Suppressor macrophage (primary cell): ENCODE data around the gene ING3.
A peak's percentile ranks its signal among the peaks of the same experiment; 100 is the strongest.
"Not testable (repeated sequence)": the region's sequence is repeated elsewhere in the genome, so short reads cannot be mapped to it uniquely, and the experiment has no call there.

Experiments used
- DNase-seq, 4 experiments: peaks; one replicate each; pipeline ENCODE4 v3.0.0-alpha.2; 2020 to 2022

ING3 gene

DNA sequence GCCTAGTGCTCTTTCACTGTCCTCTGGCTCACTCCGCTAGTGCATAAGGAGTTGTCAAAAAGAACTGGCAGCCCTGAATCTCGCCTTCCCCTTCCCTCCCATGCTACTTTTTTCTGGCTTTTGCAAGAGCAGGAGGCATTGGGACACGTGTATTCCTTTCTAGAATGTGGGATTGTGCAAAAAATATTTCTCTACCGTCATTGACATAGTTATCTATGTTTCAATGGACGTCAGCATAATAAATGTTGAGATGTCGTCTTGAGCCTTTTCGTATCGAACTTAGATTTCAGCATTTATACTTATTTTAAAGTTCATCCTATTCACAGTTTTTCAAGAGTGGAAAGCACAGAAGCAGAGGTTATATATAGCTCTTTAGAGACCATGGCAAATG lies 727 bp downstream of the ING3 start:
- DNase-seq, result no peak

DNA sequence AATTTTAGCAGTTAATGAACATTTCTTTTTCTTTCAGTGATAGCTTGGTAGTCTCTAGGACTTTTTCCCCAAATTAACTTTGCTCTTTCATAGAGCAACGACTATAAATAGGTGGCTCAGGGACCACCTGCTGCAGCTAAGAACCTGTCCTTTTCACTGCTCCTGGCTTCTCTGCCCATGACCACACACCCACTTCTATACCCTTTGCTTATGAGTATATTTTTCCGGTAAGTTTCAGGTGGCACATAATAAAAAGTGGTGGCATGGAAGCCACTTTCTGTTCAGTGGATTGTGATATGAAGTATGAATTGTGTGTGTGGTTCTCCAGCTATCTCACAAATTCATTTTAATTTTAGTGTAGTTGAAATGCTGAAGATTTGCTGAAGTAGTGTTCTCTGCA lies 1.2 kb downstream of the ING3 start:
- no peak for DNase-seq

DNA sequence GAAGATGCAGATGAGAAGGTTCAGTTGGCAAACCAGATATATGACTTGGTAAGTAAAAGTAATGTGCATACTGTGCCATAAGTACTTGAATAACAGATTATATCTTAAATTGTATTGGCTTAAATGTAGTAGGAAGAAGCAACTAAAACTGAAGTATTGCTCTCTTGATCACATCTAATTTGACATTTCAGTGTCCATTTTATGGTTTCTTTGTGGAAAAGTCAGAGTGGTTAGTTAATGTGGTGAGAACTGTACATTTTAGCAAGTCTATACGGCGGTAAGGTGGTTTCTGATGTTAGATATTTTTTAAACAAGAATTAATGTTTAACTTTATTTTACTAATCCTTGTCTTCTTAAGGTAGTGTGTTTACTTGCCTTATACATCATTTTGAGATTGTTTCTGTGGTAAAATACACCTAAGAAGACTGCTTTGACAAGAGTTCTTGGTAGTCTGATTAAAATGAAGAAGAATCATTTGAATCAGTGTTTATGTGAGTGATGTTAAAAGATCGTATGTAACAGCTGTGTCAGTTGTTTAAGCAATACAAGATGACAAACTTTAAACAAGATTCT lies 5.1 kb downstream of the ING3 start:
- no peak for DNase-seq

DNA sequence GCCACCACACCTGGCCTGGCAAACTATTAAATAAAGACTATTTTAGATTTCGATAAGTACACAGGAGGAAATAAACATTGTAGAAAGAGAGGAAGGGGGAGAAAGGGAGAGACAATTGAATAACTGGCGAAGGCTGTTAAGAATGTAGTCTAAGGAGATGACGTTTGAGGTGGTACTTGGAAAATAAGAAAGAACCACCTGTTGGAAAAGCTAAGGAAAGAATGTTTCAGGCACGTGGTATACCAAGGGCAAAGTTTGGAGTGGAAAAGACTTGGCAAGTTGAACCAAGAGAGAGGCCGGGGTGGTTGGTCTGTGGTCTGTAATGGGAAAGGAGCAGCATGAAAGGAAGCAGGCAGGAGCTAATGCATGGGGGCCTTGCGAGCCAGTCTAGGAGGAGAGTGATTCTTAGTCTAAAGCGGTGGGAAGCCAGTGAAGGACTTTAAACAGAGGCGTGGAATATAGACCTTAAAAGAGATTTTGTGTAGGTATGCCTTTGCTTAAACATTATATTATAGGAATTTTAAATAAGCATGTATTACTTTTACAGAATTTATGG lies 9.4 kb downstream of the ING3 start:
- DNase-seq, result no peak

DNA sequence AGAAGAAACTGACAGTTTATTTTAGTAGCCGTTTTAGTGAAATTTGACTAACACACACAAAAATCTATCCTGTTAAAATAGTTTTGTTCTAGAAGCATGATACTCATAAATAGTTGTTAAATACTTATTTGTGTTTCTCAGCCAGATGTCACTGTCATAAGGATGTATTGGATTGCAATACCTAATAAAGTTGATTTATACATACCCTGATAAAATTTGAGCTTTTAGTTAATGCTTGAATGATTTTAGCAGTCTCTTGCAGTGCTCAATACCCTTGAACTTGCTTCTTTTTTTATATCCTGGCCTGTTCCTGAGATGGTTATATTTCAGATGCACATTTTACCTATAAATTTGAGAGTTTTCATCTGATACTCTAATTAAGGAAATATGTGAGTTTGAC lies 10.1 kb downstream of the ING3 start:
- no peak for DNase-seq

DNA sequence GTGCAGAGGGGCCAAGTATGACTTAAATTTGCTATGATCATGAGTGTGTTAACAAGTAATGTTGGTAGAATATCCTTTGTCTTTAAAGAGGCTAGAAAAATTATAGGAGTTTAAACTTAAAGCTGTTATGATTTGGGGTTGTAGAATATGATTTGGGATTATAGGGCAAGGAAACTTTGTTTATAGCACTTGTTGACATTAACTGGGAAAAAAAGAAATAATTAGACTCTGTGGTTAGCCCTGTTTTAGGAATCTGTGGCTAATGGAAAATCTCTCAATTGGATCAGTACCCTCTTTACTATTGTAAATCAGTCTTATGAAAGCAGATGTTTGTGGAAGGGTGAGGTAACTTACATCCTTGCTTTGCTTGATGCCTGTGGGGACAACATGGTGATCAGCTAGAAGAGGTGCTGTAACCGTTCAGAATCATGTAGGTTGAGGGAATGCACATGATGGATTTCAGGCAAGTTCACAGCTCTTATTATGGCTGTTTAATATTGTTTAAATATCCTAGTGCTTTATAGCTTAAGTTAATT lies 11.1 kb downstream of the ING3 start:
- no peak for DNase-seq

GRCh38 chr7:120964088-120964487 lies 13.5 kb downstream of the ING3 start:
- no peak for DNase-seq

DNA sequence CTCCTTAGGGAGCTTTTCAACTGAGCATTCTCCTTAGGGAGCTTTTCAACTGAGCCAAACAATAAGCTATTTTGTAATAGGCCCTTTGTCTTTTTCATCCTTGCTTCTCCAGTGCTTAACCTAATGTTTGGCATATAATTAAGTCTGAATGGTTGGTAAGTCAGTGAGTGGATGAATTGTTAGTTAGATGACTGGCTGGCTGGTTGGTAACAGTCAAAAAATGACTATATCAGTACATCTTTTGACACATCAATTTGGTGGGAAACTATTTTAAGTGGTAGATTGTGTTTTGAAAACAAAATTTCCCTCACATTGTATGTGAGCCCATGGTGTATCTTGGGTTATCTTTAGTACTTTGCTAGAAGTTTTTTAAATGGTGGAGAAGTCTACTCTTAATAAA lies 16.4 kb downstream of the ING3 start:
- DNase-seq, result no peak

GRCh38 chr7:120973849-120974248 lies 23.3 kb downstream of the ING3 start:
- peak in 3 of 4 experiments; percentile 6 to 27 (median 9) for DNase-seq

GRCh38 chr7:120979765-120980499 lies 29.4 kb downstream of the ING3 start:
- no peak for DNase-seq

GRCh38 chr7:120981117-120981516 lies 30.5 kb downstream of the ING3 start:
- DNase-seq, result no peak

DNA sequence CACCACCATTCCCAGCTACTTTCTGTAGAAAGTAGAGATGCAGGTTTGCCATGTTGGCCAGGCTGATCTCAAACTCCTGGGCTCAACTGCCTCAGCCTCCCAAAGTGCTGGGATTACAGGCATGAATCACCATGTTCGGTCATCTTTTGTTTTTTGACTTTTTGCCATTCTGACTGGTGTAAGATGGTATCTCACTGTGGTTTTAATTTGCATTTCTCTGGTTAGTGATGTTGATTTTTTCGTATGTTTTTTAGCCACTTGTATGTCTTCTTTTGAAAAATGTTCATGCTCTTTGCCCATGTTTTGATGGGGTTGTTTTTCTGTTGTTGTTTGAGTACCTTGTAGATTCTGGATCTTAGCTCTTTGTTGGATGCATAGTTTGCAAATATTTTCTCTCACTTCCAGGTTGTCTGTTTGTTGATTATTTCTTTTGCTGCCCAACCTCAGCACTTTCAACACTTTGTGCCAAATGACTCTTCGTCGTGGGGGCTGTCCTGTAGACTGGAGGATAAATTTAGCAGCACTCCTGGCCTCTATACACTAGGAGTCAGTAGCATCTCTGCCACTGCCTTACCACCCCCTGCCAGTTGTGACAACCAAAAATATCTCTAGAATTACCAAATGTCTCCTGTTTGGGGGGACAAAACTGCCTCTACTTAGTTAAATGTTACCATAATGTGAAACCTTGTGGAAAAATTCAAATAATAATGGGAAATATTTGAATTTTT lies 31.5 kb downstream of the ING3 start:
- DNase-seq, result no peak

GRCh38 chr7:120983592-120983991 lies 33.0 kb downstream of the ING3 start:
- DNase-seq, result not testable (repeated sequence)

DNA sequence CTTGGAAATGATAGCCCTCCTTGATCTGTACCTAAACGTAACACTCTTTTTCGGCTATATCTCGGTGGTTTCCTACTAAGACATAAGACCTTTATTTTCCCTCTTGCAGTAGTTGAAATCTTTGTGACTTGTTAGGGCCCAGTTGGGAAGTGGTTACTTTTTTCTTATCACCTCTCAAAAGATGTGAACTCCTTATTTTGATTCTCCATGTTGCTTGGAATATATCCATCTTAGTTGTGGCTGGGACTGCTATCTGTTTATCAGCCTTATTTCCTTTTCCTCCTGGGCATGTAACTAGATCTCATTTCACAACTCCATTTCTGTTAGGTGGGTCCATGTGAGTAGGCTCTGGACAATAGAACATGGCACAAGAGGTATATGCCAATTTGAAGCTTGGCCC lies 33.8 kb downstream of the ING3 start:
- no peak for DNase-seq

DNA sequence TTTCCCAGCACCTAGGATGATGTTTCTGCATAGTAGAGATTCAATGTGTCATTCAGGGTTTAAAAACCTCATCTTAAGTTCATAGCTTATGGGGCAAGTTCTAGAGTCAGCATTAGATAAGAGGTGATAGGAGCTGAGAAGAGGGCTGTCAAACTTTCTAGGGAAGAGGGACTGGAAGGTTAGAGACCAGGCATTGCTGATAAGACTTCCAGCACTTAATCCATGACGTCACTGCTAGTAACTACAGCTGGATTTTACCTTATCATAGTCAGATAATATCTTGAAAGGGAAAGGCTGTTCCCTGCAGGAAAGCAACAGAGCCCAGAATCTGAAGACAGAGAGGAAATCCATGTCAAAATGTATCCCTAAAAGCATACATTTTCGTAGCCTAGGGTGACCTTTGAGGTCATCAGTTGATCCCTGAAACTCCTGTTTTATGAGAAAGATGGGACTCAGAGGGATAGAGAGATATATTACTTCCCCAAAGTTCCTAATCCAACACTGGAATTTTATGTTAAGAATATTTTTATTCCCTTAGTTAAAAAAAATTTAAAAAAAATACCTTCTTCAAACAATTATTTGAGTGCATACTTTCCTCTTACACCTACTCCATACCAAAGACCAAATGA lies 34.7 kb downstream of the ING3 start:
- DNase-seq, result no peak

GRCh38 chr7:120985839-120986238 lies 35.3 kb downstream of the ING3 start:
- DNase-seq, result no peak

GRCh38 chr7:120986650-120987049 lies 36.1 kb downstream of the ING3 start:
- DNase-seq, result no peak

DNA sequence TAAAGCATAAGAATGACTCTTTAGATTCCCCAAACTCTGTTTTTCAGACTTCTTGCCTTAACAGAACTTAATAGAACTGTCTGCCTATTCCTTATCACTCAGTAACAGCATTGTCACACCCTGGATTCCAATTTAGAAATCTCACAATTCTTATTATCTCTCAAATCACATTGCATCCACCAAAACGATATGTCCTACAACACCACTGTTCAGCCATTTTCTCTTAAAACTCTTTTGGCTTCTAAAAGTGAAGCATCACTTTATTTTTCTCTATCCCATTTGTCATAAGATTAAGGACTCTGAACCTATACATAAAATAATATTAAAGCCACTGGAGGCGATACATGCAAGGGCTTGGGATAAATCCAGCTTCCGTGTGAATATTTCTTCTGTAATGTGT lies 36.7 kb downstream of the ING3 start:
- no peak for DNase-seq

DNA sequence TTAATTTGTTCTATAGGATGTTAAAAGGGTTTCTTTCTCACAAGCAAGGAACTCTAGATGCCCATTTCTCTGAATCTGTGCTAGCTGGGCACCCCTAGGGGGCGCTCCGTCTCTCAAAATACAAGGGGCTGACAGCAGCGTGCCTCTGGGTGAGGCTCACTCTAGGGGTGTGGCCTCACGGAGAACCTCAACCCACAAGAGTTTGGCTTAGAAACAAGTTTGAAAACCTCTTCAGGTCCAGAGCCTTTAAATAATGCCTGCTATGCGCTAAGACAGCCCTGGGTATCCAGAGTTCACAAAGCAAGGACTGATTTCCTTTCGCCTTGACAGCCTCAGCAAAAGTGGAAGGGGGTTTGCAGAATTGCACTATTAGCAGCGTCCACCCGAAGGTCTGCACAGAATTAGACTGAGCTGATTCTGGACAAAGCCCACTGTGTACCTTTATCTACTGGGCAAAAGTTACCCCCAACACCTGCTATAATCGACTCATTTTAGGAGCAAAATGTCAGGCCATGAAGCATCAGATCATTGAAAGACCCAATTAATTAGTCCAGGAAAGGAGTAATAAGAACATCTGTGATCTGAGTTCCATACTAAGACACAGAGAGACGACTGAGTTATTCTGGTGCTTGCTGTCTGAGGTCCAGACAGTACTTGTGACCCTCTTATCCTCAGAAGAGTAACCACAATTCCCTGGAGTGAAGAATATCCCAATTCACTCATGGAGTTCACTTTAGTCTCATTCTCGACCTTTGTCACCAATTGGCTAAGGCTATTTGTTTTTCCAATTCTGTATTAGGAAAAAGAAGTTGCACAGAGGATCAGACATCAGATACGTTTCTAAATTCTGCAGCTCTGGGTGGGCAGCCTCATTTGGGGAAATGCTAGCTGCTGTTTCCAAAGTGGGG lies 37.4 kb downstream of the ING3 start:
- DNase-seq, result peak; percentile 93 to 96 (median 95)

DNA sequence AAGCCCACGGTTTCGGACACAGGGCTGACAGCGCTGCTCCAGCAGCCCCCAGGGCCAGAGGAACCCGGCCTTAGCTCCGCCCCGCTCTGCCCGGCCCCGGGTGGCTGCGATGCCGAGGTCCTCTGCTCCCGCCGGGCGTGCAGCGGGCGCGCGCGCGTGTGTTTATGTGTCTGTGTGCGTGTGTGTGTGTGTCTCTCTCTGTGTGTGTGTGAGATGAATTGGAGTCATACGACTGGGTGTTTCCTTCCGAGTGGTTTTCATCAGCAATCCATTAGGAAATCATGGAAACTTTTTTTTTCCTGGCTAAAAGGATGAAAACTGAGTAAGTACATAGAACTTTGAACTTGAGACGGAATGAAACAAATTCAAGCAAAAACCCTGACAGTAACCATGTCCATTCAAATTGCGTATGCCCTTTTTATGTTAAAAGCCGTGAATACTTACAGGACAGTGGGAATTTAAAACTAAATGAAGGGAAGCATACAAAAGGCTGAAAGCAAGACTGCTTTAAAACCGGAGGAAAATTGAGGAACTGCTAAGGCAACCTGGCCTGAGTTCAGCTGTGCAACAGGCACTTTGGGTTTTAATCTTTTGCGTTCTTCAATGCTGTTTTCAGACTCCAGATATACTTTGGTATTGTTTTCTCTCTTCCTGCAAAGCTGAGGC lies 38.1 kb downstream of the ING3 start, which contains the start of gene CPED1:
Gene CPED1 (plus strand): TSS at position 121 of the 666 bp plus-strand sequence. CDS start 911 bp downstream, outside the sequence.
- peak; percentile 68 to 88 (median 76) for DNase-seq
